H9 (cell line): ENCODE results near the gene TREML1. TPM values are rescaled to one million over a fixed set of nuclear protein-coding genes. Genes with fewer than 3 reads are reported as not detected.

Experiments
- DNase-seq: peaks from one replicate; pipeline ENCODE4 v3.0.0-alpha.2; 2017
- H2AFZ ChIP-seq: one replicate; pipeline ENCODE4 v1.6.1; 2013; ENCODE audit warnings: mild to moderate bottlenecking, low read length, control low read depth, moderate library complexity
- H2AK5ac ChIP-seq: 2 replicates; pipeline ENCODE4 v1.6.1; 2013; ENCODE audit warnings: low read length, control low read depth, mixed read lengths; ENCODE audit not compliant: insufficient read length
- H2BK120ac ChIP-seq: one replicate; pipeline ENCODE4 v1.6.1; 2013; ENCODE audit warnings: low read depth, mild to moderate bottlenecking, low read length, control low read depth, inconsistent platforms; ENCODE audit not compliant: poor library complexity, severe bottlenecking
- H2BK12ac ChIP-seq: 2 replicates; pipeline ENCODE4 v1.6.1; 2013; ENCODE audit warnings: low read length, control low read depth, mixed read lengths, low read depth; ENCODE audit not compliant: insufficient read length
- H2BK15ac ChIP-seq: 2 replicates; pipeline ENCODE4 v1.6.1; 2013; ENCODE audit warnings: low read depth, low read length, control low read depth
- H2BK20ac ChIP-seq: one replicate; pipeline ENCODE4 v1.6.1; 2013; ENCODE audit warnings: low read depth, mild to moderate bottlenecking, low read length, control low read depth, inconsistent platforms; ENCODE audit not compliant: poor library complexity, severe bottlenecking
- H2BK5ac ChIP-seq: 2 replicates; pipeline ENCODE4 v1.6.1; 2013; ENCODE audit warnings: low read length, control low read depth, mixed read lengths; ENCODE audit not compliant: insufficient read length
- H3K14ac ChIP-seq: 2 replicates; pipeline ENCODE4 v1.6.1; 2013; ENCODE audit warnings: low read length, control low read depth; ENCODE audit not compliant: insufficient read depth
- H3K18ac ChIP-seq: 2 replicates; pipeline ENCODE4 v1.6.1; 2013; ENCODE audit warnings: low read depth, mild to moderate bottlenecking, mixed read lengths, low read length, control low read depth; ENCODE audit not compliant: insufficient read length
- H3K23ac ChIP-seq: 2 replicates; pipeline ENCODE4 v1.6.1; 2013; ENCODE audit warnings: low read length, control low read depth, mixed read lengths, low read depth; ENCODE audit not compliant: insufficient read length
- H3K23me2 ChIP-seq: 2 replicates; pipeline ENCODE4 v1.6.1; 2013; ENCODE audit warnings: low read depth, mild to moderate bottlenecking, mixed read lengths, low read length, control low read depth; ENCODE audit not compliant: insufficient read length, poor library complexity, severe bottlenecking
- H3K27ac ChIP-seq: 2 replicates; pipeline ENCODE4 v1.5.1; 2013; ENCODE audit warnings: low read length, control low read depth, mixed read lengths, low read depth; ENCODE audit not compliant: insufficient read length
- H3K27me3 ChIP-seq: 2 replicates; pipeline ENCODE4 v1.6.1; 2013; ENCODE audit warnings: low read length, control low read depth, inconsistent platforms; ENCODE audit not compliant: insufficient read depth
- H3K4ac ChIP-seq: 2 replicates; pipeline ENCODE4 v1.6.1; 2013; ENCODE audit warnings: low read depth, mild to moderate bottlenecking, control low read depth, inconsistent platforms, low read length, moderate library complexity
- H3K4me1 ChIP-seq: 2 replicates; pipeline ENCODE4 v1.6.1; 2013; ENCODE audit warnings: low read length, control low read depth, inconsistent platforms; ENCODE audit not compliant: insufficient read depth
- H3K4me2 ChIP-seq: 2 replicates; pipeline ENCODE4 v1.6.1; 2013; ENCODE audit warnings: low read length, control low read depth, mixed read lengths; ENCODE audit not compliant: insufficient read length, insufficient read depth
- H3K56ac ChIP-seq: 2 replicates; pipeline ENCODE4 v1.6.1; 2013; ENCODE audit warnings: low read depth, mild to moderate bottlenecking, mixed read lengths, low read length, control low read depth; ENCODE audit not compliant: insufficient read length
- H3K79me1 ChIP-seq: 2 replicates; pipeline ENCODE4 v1.6.1; 2013; ENCODE audit warnings: low read depth, mild to moderate bottlenecking, moderate library complexity, low read length, control low read depth, inconsistent platforms; ENCODE audit not compliant: insufficient read depth, poor library complexity, severe bottlenecking
- H3K79me2 ChIP-seq: 2 replicates; pipeline ENCODE4 v1.6.1; 2013; ENCODE audit warnings: low read length, control low read depth, inconsistent platforms; ENCODE audit not compliant: insufficient read depth
- H3K9ac ChIP-seq: 2 replicates; pipeline ENCODE4 v1.6.1; 2013; ENCODE audit warnings: low read length, control low read depth, mixed read lengths; ENCODE audit not compliant: insufficient read length; ENCODE audit errors: extremely low read depth
- H3K9me3 ChIP-seq: one replicate; pipeline ENCODE4 v1.6.1; 2013; ENCODE audit warnings: low read depth, low read length, inconsistent platforms; ENCODE audit not compliant: control insufficient read depth
- H3T11ph ChIP-seq: one replicate; pipeline ENCODE4 v1.6.1; 2013; ENCODE audit warnings: mild to moderate bottlenecking, low read length, control low read depth, inconsistent platforms
- H4K20me1 ChIP-seq: one replicate; pipeline ENCODE4 v1.6.1; 2013; ENCODE audit not compliant: control insufficient read depth, insufficient read length, insufficient read depth
- H4K5ac ChIP-seq: 2 replicates; pipeline ENCODE4 v1.6.1; 2013; ENCODE audit warnings: low read depth, mild to moderate bottlenecking, mixed read lengths, low read length, control low read depth; ENCODE audit not compliant: insufficient read length
- H4K8ac ChIP-seq: replicated peaks from 2 replicates; pipeline ENCODE4 v1.6.1; 2013; ENCODE audit warnings: low read length, control low read depth, mixed read lengths, low read depth; ENCODE audit not compliant: insufficient read length
- H4K91ac ChIP-seq: 2 replicates; pipeline ENCODE4 v1.6.1; 2013; ENCODE audit warnings: low read depth, mild to moderate bottlenecking, moderate library complexity, mixed read lengths, low read length, control low read depth; ENCODE audit not compliant: insufficient read length
- H3K27ac Mint-ChIP-seq, 3 experiments: 2 replicates in 2 of 3; 3 replicates in 1 of 3; pipeline ENCODE4 v1.8.0; 2020 to 2021; ENCODE audit warnings: mixed read lengths in 3 of 3, mild to moderate bottlenecking in 1 of 3, moderate library complexity in 1 of 3
- H3K27me3 Mint-ChIP-seq: 2 replicates; pipeline ENCODE4 v1.8.0; 2021; ENCODE audit warnings: low read depth, mild to moderate bottlenecking, moderate library complexity, mixed read lengths
- H3K36me3 Mint-ChIP-seq, 3 experiments: 2 replicates in 2 of 3; 3 replicates in 1 of 3; pipeline ENCODE4 v1.8.0; 2020 to 2021; ENCODE audit warnings: low read depth in 3 of 3, mixed read lengths in 3 of 3; ENCODE audit not compliant: insufficient read depth in 1 of 3
- H3K4me1 Mint-ChIP-seq, 2 experiments: 2 replicates each; pipeline ENCODE4 v1.8.0; 2020; ENCODE audit warnings: mixed read lengths in 2 of 2
- H3K4me3 Mint-ChIP-seq, 2 experiments: 2 replicates in 1 of 2; 3 replicates in 1 of 2; pipeline ENCODE4 v1.8.0; 2020 to 2021; ENCODE audit warnings: mild to moderate bottlenecking in 2 of 2, mixed read lengths in 2 of 2, moderate library complexity in 1 of 2
- H3K9me3 Mint-ChIP-seq, 2 experiments: 2 replicates in 1 of 2; 3 replicates in 1 of 2; pipeline ENCODE4 v1.8.0; 2020; ENCODE audit warnings: mild to moderate bottlenecking in 2 of 2, mixed read lengths in 2 of 2, moderate library complexity in 1 of 2
- WGBS: extraction: QIAGEN DNeasy Blood & Tissue Kit; methylation state at CpG from one replicate; pipeline ENCODE4 v1.1.7; 2013; ENCODE audit warnings: missing lambda C conversion rate, low lambda C conversion rate, mixed read lengths; ENCODE audit not compliant: insufficient read length; ENCODE audit errors: extremely low coverage; 5-methylcytosine and 5-hydroxymethylcytosine counted together
- total RNA-seq: library from RNA; stranded (reverse); gene quantifications from 2 replicates; pipeline ENCODE4 v1.2.1, GENCODE V29; 2021
- TF ChIP-seq, protein P1 (sequence below): fragments of 200-600 bp; sonication (generic); conservative IDR thresholded peaks from 3 replicates; pipeline ENCODE4 v1.8.0; 2021; ENCODE audit warnings: antibody characterized with exemption, mild to moderate bottlenecking

Gene TREML1
- total RNA-seq, 1 experiment from 2014 or later: not detected

GRCh38 chr6:41161380-41161779, 7.2 kb upstream of the TREML1 start:
- WGBS: no CpG with 5 or more reads among the region's 10 CpGs
- Histone ChIP-seq H3K4me1 (no peaks in the 10 kb centered on the region), H3K27me3 (no peaks in the 10 kb centered on the region; the same call in 1 of the 2 replicates)

More at GRCh38 chr6:41161380-41161779, 7.2 kb upstream of the TREML1 start:
- no peak overlapping the region for H2BK12ac ChIP-seq
- no peaks in the 10 kb centered on the region for H4K20me1 ChIP-seq
- H2BK20ac ChIP-seq: no peak overlapping the region
- H4K91ac ChIP-seq: no peak overlapping the region
- H3K4me3 Mint-ChIP-seq: no peak overlapping the region
- H4K8ac ChIP-seq: no peak overlapping the region
- no peak overlapping the region for H3K9ac ChIP-seq
- H3K23ac ChIP-seq: no peak overlapping the region
- H3K9me3 Mint-ChIP-seq: no peaks in the 10 kb centered on the region
- no peak overlapping the region for H3K18ac ChIP-seq
- no peaks in the 10 kb centered on the region for H3K79me1 ChIP-seq
- TF ChIP-seq, protein P1, sequence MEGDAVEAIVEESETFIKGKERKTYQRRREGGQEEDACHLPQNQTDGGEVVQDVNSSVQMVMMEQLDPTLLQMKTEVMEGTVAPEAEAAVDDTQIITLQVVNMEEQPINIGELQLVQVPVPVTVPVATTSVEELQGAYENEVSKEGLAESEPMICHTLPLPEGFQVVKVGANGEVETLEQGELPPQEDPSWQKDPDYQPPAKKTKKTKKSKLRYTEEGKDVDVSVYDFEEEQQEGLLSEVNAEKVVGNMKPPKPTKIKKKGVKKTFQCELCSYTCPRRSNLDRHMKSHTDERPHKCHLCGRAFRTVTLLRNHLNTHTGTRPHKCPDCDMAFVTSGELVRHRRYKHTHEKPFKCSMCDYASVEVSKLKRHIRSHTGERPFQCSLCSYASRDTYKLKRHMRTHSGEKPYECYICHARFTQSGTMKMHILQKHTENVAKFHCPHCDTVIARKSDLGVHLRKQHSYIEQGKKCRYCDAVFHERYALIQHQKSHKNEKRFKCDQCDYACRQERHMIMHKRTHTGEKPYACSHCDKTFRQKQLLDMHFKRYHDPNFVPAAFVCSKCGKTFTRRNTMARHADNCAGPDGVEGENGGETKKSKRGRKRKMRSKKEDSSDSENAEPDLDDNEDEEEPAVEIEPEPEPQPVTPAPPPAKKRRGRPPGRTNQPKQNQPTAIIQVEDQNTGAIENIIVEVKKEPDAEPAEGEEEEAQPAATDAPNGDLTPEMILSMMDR: no peak
- no peaks in the 10 kb centered on the region for H3K79me2 ChIP-seq
- no peak overlapping the region for H3K4ac ChIP-seq
- H3K23me2 ChIP-seq: no peaks in the 10 kb centered on the region
- peaks cover 3% of the 10 kb centered on the region for H3K27me3 Mint-ChIP-seq
- H2BK120ac ChIP-seq: no peak overlapping the region
- no peak overlapping the region for H3K4me2 ChIP-seq
- no peak overlapping the region for H3K27ac Mint-ChIP-seq
- no peak for DNase-seq
- H2AK5ac ChIP-seq: no peak overlapping the region
- no peak overlapping the region for H2AFZ ChIP-seq
- H3K14ac ChIP-seq: no peak overlapping the region
- H3K4me1 Mint-ChIP-seq: peaks cover 2 to 7% of the 10 kb centered on the region in 2 experiments; a peak in 2 of 4 replicates
- H3K36me3 Mint-ChIP-seq: no peaks in the 10 kb centered on the region
- H3K27ac ChIP-seq: no peak overlapping the region
- no peak overlapping the region for H3K56ac ChIP-seq
- no peak overlapping the region for H3T11ph ChIP-seq
- no peak overlapping the region for H2BK15ac ChIP-seq
- H2BK5ac ChIP-seq: no peak overlapping the region
- no peak overlapping the region for H4K5ac ChIP-seq
- no peaks in the 10 kb centered on the region for H3K9me3 ChIP-seq
